Stimulated activated CD8-positive, alpha-beta memory T cell treated with anti-CD3 and anti-CD28 coated beads, Interleukin-2, amount 100 ng/mL, for 1 hour (primary cell): ENCODE data around the gene OR4F15.

Source experiments
- DNase-seq, 2 donors: peaks; one replicate each; pipeline ENCODE4 v3.0.0-alpha.2; 2020; ENCODE audit warnings: low read depth in 2 of 2

Gene OR4F15

DNA sequence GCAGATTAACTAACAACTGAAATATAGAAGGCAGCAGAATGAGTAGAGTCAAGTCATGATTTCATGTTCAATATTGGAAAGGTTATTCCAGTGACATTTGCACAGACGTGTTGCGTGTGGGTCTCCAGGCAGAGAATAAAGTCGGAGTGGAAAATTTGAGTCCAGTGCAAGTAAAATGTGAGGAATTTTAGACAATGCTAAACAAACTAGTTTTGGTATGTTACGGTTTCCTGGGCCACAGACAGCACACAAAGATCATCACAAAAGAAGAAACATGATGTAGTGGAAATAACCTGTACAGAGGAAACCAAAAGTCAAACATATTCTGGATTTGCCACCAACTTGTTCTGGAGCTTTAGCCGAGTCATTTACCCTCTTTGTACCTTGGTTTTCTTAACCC is 8.3 kb upstream of the OR4F15 start:
- no peak for DNase-seq

- no peak for DNase-seq
Measured at GRCh38 chr15:101804375-101804774, 7.6 kb upstream of the OR4F15 start.

DNA sequence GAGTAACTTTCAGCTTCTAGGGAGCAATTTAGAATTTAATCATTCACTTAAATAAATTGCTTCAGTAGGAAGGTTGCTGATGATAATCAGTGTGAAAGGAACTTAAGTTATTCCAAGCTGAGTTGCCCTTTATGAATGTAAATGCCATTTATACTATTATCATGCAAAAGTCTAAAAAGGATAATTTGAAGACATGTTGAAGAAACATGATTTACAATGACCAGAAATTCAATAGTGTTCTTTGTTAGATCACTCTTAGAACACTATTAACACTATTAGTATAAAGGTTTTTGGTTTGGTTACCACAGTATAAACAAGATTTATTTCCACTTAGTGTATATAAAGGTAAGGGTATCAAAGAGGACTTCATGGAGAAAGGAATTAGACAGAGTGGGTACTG is 7.1 kb upstream of the OR4F15 start:
- no peak for DNase-seq

- no peak for DNase-seq
Measured at GRCh38 chr15:101805605-101806345, 6.2 kb upstream of the OR4F15 start.

- DNase-seq = no peak
Measured at GRCh38 chr15:101807345-101807945, 4.6 kb upstream of the OR4F15 start.

DNA sequence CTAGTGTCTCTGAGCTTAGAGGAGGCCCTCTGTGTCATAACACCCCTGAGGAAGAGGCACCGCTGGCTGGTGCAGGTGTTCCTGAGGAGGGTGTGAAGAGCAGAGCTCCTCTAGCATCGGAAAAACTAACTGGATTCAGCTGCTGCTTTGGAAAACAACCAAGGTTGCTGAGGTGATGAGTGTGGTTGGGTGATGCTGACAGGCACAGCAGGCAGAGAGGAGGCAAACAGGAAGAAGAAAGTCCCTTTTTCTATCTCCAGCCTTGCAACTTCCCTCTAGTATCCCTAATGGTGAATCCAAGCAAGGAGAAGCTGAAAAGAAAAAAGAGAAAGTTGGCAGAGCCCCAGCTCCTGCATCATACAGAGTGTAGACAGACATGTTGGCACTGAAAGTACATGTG is 3.8 kb upstream of the OR4F15 start:
- no peak for DNase-seq

DNA sequence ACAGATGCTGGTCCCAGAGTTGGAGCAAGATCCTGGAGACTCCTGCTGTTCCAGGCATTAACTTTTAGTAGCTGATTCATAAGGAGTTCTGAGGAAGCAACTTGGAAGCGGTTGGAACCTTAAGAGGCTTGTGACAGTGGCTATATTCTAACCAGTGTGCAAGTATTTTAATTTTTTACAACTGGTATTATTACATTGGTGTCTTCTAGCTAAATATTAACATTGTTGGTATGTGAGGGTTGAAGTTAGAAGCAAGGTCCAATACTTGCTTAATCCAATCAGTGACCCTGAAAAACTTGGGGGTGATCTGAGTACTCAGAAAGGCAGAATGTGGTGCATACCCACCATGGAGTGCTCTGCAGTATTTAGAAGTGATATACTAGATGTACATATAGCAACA is 1.5 kb upstream of the OR4F15 start:
- no peak for DNase-seq

DNA sequence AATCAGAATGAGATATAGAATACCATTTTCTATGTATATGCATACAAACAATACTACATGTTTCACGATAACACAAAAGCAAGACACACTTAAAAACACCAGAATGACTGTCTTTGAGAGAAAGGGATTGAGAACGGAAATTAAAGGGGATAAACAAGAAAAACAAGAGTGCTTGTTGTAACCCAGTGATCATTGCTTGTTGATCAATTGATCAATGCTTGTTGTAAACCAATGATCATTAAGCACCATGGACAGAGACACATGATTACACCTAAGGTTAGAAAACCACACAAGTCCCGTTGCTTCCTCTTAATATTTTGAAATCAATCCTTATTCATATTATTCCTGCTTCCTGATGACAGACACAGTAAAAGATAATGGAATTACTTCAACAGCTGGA is 1.1 kb upstream of the OR4F15 start:
- no peak for DNase-seq

- no peak for DNase-seq
Measured at GRCh38 chr15:101813803-101814534, 2.0 kb downstream of the OR4F15 start.

DNA sequence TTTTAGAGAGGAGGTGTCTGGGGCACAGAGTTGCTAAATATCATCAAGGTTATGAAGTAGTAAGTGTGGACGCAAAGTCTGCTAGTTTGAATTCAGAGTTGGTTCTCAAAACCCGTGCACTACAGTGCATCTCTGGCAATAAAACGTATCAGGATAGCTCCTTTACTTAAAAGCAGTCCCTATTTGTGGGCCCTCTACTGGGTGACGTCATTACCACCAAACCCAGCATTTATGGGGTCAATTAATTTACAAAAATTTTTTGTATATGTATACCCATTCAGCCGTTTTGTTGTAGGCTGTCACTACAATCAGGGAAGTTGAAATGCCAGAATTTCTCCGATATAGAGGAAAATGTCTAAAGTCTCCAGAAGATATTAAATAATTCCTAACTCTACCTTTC is 8.8 kb downstream of the OR4F15 start:
- no peak for DNase-seq

DNA sequence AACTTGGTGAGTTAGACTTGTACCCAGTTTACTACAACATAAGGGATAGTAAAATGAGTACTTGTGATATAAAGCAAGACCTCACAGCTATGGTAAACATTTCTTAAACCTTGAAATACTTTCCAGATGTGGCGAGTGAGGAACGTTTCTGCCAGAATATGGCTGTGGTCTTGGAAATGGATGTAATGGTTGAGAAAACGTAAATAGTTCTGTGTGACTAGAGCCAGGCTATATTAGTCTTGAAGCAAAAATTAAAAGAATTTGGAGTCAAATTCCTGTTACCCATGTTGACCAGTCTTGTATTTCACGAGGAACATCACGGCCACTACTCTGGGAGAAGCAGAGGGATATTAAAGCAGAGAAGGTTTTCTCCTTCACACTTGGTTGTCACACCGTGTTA is 15.3 kb downstream of the OR4F15 start:
- no peak for DNase-seq

DNA sequence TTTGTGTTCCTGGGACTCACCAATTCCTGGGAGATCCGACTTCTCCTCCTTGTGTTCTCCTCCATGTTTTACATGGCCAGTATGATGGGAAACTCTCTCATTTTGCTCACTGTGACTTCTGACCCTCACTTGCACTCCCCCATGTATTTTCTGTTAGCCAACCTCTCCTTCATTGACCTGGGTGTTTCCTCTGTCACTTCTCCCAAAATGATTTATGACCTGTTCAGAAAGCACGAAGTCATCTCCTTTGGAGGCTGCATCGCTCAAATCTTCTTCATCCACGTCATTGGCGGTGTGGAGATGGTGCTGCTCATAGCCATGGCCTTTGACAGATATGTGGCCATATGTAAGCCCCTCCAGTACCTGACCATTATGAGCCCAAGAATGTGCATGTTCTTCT is 16.8 kb downstream of the OR4F15 start:
- DNase-seq = no peak

GRCh38 chr15:101841656-101842055 is 29.7 kb downstream of the OR4F15 start:
- no peak for DNase-seq

DNA sequence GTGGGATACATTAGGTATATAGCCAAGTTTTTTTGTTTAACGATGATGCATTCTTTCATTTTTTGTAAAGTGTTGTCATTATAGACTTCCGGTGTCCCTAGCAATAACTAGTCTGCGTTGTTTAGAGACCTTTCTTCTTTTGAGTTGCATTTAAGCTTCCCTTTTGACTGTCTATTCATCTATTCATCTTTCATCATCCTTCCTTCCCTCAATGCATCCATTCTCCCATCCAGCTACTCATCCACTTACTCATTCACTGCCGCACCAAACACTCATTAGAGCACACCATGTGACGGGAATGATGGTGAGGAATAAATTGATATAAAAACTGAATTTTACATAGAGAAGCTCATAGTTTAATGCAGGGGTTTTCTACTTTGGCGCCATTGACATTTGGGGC is 32.9 kb downstream of the OR4F15 start:
- DNase-seq = no peak

DNA sequence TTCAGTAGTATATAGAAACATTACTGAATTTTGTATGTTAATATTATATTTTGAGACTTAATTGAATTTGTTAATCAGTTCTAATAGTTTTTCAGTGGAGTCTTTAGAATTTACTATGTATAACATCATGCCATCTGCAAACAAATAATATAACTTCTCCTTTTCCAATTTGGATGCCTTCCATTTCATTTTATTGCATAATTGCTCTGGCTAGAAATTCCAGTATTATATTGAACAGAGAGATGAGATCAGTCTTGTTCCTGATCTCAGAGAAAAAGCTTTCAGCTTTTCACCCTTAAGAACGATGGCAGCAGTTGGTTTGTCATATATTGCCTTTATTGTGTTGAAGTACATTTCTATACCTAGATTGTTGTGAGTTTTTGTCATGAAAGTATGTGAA is 40.4 kb downstream of the OR4F15 start:
- DNase-seq = no peak
